GM12873 (cell line): ENCODE measurements around the gene KCNMB2.

Experiments used
- CTCF ChIP-seq: IDR thresholded peaks from 2 replicates; pipeline ENCODE4 v1.5.1; 2012; ENCODE audit warnings: low read depth, mild to moderate bottlenecking, moderate library complexity, low read length, control low read depth; ENCODE audit not compliant: insufficient read depth; ENCODE audit errors: missing control alignments

The KCNMB2 gene

GRCh38 chr3:178773358-178773757, 237.1 kb downstream of the KCNMB2 start:
- TF ChIP-seq CTCF: no peak

GRCh38 chr3:178777718-178778411, 241.6 kb downstream of the KCNMB2 start:
- TF ChIP-seq CTCF: no peak

- no peak for TF ChIP-seq CTCF
Observed at GRCh38 chr3:178778589-178778988, 242.4 kb downstream of the KCNMB2 start.

GRCh38 chr3:178785961-178786360, 249.7 kb downstream of the KCNMB2 start:
- TF ChIP-seq CTCF: no peak

- TF ChIP-seq CTCF: no peak
Observed at GRCh38 chr3:178787960-178788359, 251.7 kb downstream of the KCNMB2 start.

- no peak for TF ChIP-seq CTCF
Observed at GRCh38 chr3:178794711-178795110, 258.5 kb downstream of the KCNMB2 start.

GRCh38 chr3:178795349-178795748, 259.1 kb downstream of the KCNMB2 start:
- no peak for TF ChIP-seq CTCF
